ENCODE measurements around the gene DYDC1. TPM values are rescaled to one million over a fixed set of nuclear protein-coding genes. Genes with fewer than 3 reads are reported as not detected.
"Not testable (repeated sequence)": the region's sequence is repeated elsewhere in the genome, so short reads cannot be mapped to it uniquely, and the experiment has no call there.

Gene DYDC1
- total RNA-seq: not detected

- no peak within 1 kb of the TSS for H3K27ac Mint-ChIP-seq
These were observed at the start of gene DYDC1, which contains the start of gene DYDC2 for GRCh38 chr10:80356563-80356988. DYDC1 (minus strand) TSS chr10:80356755; CDS start chr10:80352601, 4,154 bp downstream. DYDC2 (plus strand) TSS chr10:80356781; CDS start chr10:80362444, 5,663 bp downstream.

DNA sequence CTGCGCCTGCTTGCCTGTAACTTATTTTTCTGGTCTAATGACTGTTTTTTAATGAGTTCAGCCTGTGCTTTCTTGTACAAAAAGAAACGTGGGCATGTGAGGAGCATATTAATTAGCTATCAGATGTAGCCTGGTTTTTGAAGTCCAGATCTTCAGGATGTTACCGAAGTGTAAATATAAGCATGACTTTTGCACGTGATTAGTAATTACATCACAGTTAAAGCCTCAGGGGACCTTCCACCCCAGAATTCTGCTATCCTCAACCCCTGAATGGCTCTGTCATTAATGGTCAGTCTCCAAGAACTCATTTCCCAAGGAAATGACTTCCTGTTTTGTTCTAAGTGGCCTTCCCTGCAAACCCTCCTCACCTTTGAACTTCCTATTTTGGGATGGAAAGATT is 49.6 kb upstream of the DYDC1 start:
- no peaks in the 10 kb centered on the region for H3K9me3 Mint-ChIP-seq
- DNase-seq (ENCODE audit: low spot score in 2 of 2) (no peak), ATAC-seq (no peak)
- H3K27ac Mint-ChIP-seq: no peak overlapping the region
- H3K36me3 Mint-ChIP-seq: no peaks in the 10 kb centered on the region

More at GRCh38 chr10:80356563-80356988, at the start of gene DYDC1, which contains the start of gene DYDC2:
- DNase-seq (ENCODE audit: low spot score in 2 of 2): peak; percentile 61 to 76
- no peaks in the 10 kb centered on the region for H3K36me3 Mint-ChIP-seq
- no peaks in the 10 kb centered on the region for H3K9me3 Mint-ChIP-seq
- peak; percentile 99 for ATAC-seq

DNA sequence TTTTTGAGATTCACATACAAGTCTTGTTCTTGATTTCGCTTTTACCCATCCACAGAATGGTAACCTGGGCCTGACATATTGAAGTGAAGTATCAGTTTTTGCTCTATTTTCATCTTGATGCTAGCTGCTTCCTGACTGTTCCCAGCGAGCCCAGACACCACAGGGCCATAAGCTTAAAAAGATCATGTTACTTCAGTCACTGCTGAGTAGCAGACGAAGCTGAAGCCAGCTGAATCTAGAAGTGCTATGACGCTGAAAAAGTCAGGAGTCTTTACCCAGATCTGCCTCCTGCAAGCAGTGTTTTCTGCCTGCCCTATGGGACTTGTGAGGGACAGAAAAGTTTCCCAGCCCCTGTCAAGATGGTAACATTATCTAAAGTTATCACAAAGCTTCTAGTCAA is 49.1 kb upstream of the DYDC1 start:
- no peak overlapping the region for H3K27ac Mint-ChIP-seq
- no peaks in the 10 kb centered on the region for H3K36me3 Mint-ChIP-seq
- DNase-seq (ENCODE audit: low spot score in 2 of 2) (no peak), ATAC-seq (no peak)
- no peaks in the 10 kb centered on the region for H3K9me3 Mint-ChIP-seq

DNA sequence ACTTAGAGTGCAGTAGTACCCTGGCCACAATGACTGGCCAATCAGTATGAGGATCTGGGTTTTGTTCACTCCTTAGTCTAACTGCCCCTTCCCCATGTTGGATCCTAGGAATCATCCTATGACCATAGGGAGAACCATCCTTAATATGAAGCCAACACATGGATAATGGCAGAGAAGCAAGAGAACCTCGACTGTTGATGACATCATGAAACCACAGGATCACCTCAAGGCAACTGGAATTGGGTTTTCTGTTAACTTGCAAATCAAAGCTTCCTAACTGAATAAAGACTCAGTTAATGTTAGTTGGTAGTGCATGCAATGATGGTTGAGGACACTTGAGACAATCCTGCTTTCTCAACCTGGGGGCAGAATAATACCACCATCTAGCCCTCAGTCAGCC is 48.5 kb upstream of the DYDC1 start:
- no peak overlapping the region for H3K27ac Mint-ChIP-seq
- no peak for DNase-seq (ENCODE audit: low spot score in 2 of 2)
- ATAC-seq: no peak
- H3K9me3 Mint-ChIP-seq: no peaks in the 10 kb centered on the region
- no peaks in the 10 kb centered on the region for H3K36me3 Mint-ChIP-seq

DNA sequence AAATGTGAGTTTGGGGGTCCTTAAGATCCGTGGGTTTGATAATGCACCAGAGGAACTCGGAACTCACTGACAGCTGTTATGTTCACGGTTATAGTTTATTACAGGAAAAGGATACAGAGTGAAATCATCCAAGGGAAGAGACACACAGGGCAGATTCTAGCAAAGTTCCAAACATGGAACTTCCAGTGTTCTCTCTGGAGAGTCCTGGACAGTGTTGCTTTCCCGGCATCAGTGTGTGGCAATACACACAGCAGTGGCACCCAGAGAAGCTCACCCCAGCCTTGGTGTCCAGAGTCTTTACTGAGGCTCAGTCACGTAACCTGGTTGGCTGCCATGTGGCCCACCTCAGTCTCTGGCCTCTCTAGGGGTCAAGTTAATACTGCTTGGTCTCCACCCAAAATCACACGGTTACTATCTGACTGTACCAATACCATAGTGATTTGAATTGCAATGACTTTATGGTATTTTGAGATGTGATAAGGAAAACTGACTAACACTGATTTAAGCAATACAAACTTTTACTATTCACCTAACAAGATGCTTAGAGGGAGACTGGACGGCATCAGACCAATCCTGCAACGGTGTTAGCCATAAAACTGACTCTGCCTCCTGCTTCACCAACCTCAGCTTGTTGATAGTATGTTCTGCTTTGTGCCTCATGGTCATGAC is 43.7 kb upstream of the DYDC1 start:
- DNase-seq (ENCODE audit: low spot score in 2 of 2) (no peak), ATAC-seq (no peak)
- Mint-ChIP-seq H3K9me3 (no peaks in the 10 kb centered on the region), H3K27ac (no peak overlapping the region), H3K36me3 (no peaks in the 10 kb centered on the region)

- no peaks in the 10 kb centered on the region for H3K9me3 Mint-ChIP-seq
- H3K27ac Mint-ChIP-seq: no peak overlapping the region
- ATAC-seq (no peak), DNase-seq (ENCODE audit: low spot score in 2 of 2) (no peak)
- no peaks in the 10 kb centered on the region for H3K36me3 Mint-ChIP-seq
These were observed 40.5 kb upstream of the DYDC1 start for GRCh38 chr10:80397014-80397413.

GRCh38 chr10:80394358-80394916 is 37.9 kb upstream of the DYDC1 start:
- Mint-ChIP-seq H3K36me3 (no peaks in the 10 kb centered on the region), H3K9me3 (no peaks in the 10 kb centered on the region), H3K27ac (no peak overlapping the region)
- DNase-seq (ENCODE audit: low spot score in 2 of 2) (no peak), ATAC-seq (no peak)

GRCh38 chr10:80392250-80392649 is 35.7 kb upstream of the DYDC1 start:
- Mint-ChIP-seq H3K9me3 (no peaks in the 10 kb centered on the region), H3K27ac (no peak overlapping the region), H3K36me3 (no peaks in the 10 kb centered on the region)
- no peak for ATAC-seq
- DNase-seq (ENCODE audit: low spot score in 2 of 2): no peak

DNA sequence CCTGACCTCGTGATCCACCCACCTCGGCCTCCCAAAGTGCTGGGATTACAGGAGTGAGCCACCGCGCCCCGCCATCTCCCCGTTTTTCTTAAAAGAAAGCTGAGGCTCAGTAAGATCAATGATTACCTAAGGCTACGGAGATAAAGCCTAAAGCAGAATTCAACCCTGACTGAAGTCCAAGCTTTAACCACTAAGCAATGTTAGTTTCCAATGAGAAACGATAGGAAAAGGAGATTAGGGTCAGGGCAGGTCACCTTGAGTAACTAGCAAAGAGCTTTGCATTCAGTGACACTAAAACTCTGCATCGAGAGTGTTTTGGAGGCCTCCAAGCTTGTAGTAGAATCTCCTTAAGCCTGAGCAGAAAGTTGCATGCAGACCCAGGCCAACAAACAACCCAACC is 34.2 kb upstream of the DYDC1 start:
- Mint-ChIP-seq H3K9me3 (no peaks in the 10 kb centered on the region), H3K36me3 (no peaks in the 10 kb centered on the region), H3K27ac (no peak overlapping the region)
- DNase-seq (ENCODE audit: low spot score in 2 of 2) (no peak), ATAC-seq (no peak)

DNA sequence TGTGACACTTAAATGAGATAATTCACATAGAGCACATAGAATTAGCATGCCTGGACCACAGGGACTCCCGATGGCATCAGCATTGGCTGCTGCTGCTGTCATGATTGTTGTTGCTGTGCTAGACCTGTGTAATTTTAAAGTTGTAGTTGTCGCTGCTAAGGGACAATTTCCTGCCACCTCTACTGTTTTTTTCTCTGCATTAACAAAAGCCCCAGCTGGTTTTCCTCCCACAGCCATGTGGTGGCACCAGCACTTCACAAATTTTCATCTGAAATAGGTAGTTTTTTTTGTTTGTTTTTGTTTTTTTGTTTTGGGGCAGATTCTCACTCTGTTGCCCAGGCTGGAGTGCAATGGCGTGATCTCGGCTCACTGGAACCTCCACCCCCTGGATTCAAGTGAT is 26.4 kb upstream of the DYDC1 start:
- peak; percentile 42 to 46 for ATAC-seq
- H3K9me3 Mint-ChIP-seq: no peaks in the 10 kb centered on the region
- peak in 1 of 2 donors; percentile 30 for DNase-seq (ENCODE audit: low spot score in 2 of 2)
- H3K36me3 Mint-ChIP-seq: no peaks in the 10 kb centered on the region
- peak overlapping the region in 1 of 2 donors; percentile 67 for H3K27ac Mint-ChIP-seq

DNA sequence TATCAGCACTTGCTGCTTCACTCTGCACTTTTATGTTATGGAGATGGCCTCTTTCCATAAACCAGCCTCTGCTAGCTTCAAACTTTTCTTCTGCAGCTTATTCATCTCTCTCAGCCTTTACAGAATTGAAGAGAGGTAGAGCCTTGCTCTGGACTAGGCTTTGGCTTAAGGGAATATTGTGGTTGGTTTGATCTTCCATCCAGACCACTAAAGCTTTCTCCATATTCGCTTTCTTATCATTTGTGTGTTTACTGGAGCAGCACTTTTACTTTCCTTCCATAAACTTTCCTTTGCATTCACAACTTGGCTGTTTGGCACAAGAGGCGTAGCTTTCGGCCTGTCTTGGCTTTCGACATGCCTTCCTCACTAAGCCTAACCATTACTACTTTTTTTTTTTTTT is 23.6 kb upstream of the DYDC1 start:
- Mint-ChIP-seq H3K9me3 (no peaks in the 10 kb centered on the region), H3K27ac (peak overlapping the region in 1 of 2 donors; percentile 46), H3K36me3 (no peaks in the 10 kb centered on the region)
- DNase-seq (ENCODE audit: low spot score in 2 of 2) (no peak), ATAC-seq (no peak)

- no peak for DNase-seq (ENCODE audit: low spot score in 2 of 2)
- H3K9me3 Mint-ChIP-seq: no peaks in the 10 kb centered on the region
- H3K27ac Mint-ChIP-seq: no peak overlapping the region
- ATAC-seq: no peak
- no peaks in the 10 kb centered on the region for H3K36me3 Mint-ChIP-seq
These were observed 23.1 kb upstream of the DYDC1 start for GRCh38 chr10:80379701-80380100.

GRCh38 chr10:80373502-80373901 is 16.9 kb upstream of the DYDC1 start:
- ATAC-seq (no peak), DNase-seq (ENCODE audit: low spot score in 2 of 2) (no peak)
- H3K9me3 Mint-ChIP-seq: no peaks in the 10 kb centered on the region
- no peaks in the 10 kb centered on the region for H3K36me3 Mint-ChIP-seq
- no peak overlapping the region for H3K27ac Mint-ChIP-seq

- peaks cover 5 to 8% of the 10 kb centered on the region in 2 donors for H3K36me3 Mint-ChIP-seq
- no peak overlapping the region for H3K27ac Mint-ChIP-seq
- ATAC-seq (no peak), DNase-seq (ENCODE audit: low spot score in 2 of 2) (no peak)
- H3K9me3 Mint-ChIP-seq: peaks cover 3 to 4% of the 10 kb centered on the region in 2 donors
These were observed 16.1 kb upstream of the DYDC1 start for GRCh38 chr10:80372675-80373074.

GRCh38 chr10:80371467-80371866 is 14.9 kb upstream of the DYDC1 start:
- H3K9me3 Mint-ChIP-seq: peaks cover 5 to 6% of the 10 kb centered on the region in 2 donors
- peaks cover 6 to 8% of the 10 kb centered on the region in 2 donors for H3K36me3 Mint-ChIP-seq
- ATAC-seq (no peak), DNase-seq (ENCODE audit: low spot score in 2 of 2) (no peak)
- no peak overlapping the region for H3K27ac Mint-ChIP-seq

GRCh38 chr10:80365510-80365909 is 9.0 kb upstream of the DYDC1 start:
- no peak overlapping the region for H3K27ac Mint-ChIP-seq
- peaks cover 6 to 8% of the 10 kb centered on the region in 2 donors for H3K36me3 Mint-ChIP-seq
- ATAC-seq: no peak
- peaks cover 5 to 6% of the 10 kb centered on the region in 2 donors for H3K9me3 Mint-ChIP-seq
- no peak for DNase-seq (ENCODE audit: low spot score in 2 of 2)

- Mint-ChIP-seq H3K9me3 (no peaks in the 10 kb centered on the region), H3K36me3 (no peaks in the 10 kb centered on the region), H3K27ac (no peak overlapping the region)
- ATAC-seq (no peak), DNase-seq (ENCODE audit: low spot score in 2 of 2) (no peak)
These were observed 3.1 kb upstream of the DYDC1 start for GRCh38 chr10:80359644-80360043.

DNA sequence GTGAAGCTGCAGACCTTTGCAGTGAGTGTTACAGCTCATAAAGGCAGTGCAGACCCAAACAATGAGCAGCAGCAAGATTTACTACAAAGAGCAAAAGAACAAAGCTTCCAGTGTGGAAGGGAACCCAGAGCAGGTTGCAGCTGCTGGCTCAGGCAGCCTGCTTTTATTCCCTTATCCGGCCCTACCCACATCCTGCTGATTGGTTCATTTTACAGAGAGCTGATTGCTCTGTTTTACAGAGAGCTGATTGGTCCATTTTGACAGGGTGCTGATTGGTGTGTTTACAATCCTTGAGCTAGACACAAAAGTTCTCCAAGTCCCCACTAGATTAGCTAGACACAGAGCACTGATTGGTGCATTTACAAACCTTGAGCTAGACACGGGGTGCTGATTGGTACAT is 2.4 kb upstream of the DYDC1 start:
- not testable (repeated sequence) for H3K27ac Mint-ChIP-seq; DNase-seq (ENCODE audit: low spot score in 2 of 2); H3K36me3 Mint-ChIP-seq; H3K9me3 Mint-ChIP-seq; ATAC-seq
